Measurements from ENCODE around the gene DPCD. TPM values are rescaled to one million over a fixed set of nuclear protein-coding genes. Genes with fewer than 3 reads are reported as not detected.

Gene DPCD
- total and polyA plus RNA-seq, 2 of the 8 experiments (the other 6 are each of a cell fraction or from before 2014, with no cell fraction given): 21.2 to 31.4 TPM

- TF ChIP-seq CTCF (IDR thresholded peaks at IDR 0.05; ENCODE audit: control extremely low read depth in 1 of 3, insufficient read depth in 1 of 3, low read depth in 1 of 3, low read length in 3 of 3): no peak
- no peak for TF ChIP-seq POLR2AphosphoS5 (IDR thresholded peaks at IDR 0.05; ENCODE audit: low read depth, low read length)
- no peak for TF ChIP-seq TEAD4 (IDR thresholded peaks at IDR 0.05; ENCODE audit: low read depth, low read length)
Measured at GRCh38 chr10:101618871-101619270, 30.8 kb downstream of the DPCD start (continued).

All from H1 (cell line).